GM21529 (cell line): ENCODE results near the gene IMPA2.
"Not testable (repeated sequence)": the region's sequence is repeated elsewhere in the genome, so short reads cannot be mapped to it uniquely, and the experiment has no call there.

Source experiments
- ATAC-seq: cut with Tn5 transposase; IDR thresholded peaks from one replicate; pipeline ENCODE4 v1.9.1; 2021; ENCODE audit not compliant: unreplicated experiment

Gene IMPA2

DNA sequence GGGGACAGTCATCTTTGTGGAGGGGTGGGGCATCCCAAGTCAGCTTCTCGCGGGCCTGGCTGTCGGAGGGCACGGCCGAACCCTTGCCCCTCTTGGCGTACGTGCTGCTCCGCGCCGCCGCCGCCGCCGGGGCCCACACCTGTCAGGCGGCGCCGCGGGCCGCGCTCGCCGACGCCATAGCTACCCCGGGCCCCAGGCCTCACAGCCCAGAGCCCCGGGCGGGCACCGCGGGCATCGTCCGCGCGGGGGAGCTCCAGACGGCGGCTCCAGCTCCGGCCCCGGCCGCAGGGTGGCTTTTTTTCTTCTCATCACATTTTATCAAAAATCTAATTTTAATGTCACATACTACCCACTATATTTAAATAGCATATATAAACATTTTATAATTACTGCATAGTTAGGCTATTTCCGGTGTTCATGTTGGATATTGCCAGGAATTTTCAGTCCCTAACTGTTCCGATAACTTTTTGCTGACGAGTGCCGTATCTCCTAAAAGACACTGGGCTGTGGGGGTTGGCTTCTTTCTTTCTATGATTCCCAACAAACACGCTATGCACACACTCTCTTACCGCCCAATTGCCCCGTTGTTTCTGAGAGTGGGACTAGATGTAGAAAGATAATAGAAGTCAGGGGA is 87.1 kb downstream of the IMPA2 start:
- not testable (repeated sequence) for ATAC-seq

- ATAC-seq = no peak
These were observed 87.6 kb downstream of the IMPA2 start for GRCh38 chr18:12068950-12069320.

DNA sequence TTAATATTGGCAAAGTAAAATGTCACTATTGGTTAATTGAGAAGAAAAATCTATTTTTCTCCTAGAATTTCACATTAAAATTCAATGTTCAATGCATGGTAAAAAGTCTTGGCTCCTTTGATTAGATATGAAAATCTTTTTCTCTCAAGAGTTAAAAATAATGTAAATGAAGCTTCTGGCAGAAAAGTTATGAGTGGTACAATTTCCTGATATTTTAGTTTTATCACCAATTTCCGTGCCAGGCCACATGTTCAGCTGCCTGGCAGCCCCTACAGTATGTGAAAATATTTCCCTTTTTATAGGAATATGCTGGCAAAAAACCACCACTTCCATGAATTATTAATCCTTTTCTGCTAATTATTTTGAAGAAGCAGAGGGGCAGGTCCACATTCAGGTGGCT is 89.8 kb downstream of the IMPA2 start:
- not testable (repeated sequence) for ATAC-seq

DNA sequence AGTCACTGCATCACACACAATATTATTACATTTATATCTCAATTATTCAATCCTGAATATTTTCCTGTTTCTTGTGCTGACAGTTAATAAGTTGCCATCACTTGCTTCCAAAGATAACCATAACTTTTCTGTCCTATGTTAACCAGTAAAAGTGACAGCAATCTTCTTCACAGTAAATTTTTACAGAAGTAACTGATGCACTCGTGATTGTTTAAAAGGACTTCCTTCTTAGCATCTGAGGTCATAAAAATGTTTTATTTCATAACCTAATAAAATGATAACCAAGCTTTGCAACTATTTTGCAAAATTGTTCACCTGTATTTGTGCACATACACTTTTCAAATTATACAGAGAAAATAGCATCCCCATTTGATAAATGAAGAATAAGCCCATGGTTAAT is 91.7 kb downstream of the IMPA2 start:
- ATAC-seq = no peak

DNA sequence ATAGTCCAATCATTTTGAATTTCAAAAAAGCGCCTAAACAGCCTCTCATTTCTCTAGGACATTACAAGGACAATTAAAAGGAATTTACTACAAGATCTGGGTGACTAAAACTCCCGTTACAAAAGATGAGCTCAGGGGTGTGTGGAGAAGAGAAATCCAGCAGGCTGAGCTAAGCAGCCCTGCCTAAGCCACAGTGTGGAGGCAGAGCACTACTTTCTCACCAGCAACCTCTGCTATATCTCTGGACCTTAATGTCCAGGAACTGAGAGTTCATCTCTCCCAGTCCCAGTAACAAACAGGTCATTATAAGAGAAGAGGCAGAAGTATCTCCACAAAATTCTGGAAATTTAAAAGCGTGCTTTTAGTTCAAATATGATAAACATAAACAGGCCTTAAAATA is 93.4 kb downstream of the IMPA2 start:
- no peak for ATAC-seq

DNA sequence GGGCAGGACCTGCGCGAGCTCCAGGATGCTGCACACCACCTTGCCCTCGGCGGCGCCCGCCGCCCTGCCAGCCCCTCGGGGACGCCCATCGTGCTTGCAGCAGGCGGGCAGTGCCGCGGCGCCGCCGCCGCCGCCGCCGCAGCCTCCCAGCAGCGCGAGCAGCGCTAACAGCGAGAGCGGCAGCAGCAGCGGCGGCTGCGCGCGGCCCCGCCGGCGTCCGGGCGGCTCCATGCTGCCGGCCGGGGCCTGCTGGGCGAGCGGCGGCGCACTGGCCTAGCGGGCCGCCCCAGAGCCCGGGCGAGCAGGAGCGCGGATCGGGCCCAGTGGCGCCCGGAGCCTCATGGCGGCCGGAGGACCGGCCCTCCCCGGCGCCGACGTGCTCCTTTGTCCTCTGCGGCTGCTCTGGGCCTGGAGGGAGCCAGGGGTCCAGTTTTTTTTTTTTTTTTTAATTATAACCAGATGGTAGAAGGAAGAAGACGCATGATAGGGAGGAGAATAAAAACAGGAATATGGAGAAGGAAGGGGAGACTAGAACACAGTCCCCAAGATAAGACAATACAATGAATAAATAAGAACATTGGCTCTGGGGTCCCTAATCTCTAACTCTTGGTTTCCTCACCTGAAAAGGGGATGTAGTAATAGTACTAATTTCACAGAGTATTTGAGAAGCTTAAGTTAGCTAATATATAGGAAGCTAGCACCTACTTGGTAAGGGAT is 95.3 kb downstream of the IMPA2 start:
- ATAC-seq = no peak

GRCh38 chr18:12077994-12078393 is 96.7 kb downstream of the IMPA2 start:
- ATAC-seq = not testable (repeated sequence)

DNA sequence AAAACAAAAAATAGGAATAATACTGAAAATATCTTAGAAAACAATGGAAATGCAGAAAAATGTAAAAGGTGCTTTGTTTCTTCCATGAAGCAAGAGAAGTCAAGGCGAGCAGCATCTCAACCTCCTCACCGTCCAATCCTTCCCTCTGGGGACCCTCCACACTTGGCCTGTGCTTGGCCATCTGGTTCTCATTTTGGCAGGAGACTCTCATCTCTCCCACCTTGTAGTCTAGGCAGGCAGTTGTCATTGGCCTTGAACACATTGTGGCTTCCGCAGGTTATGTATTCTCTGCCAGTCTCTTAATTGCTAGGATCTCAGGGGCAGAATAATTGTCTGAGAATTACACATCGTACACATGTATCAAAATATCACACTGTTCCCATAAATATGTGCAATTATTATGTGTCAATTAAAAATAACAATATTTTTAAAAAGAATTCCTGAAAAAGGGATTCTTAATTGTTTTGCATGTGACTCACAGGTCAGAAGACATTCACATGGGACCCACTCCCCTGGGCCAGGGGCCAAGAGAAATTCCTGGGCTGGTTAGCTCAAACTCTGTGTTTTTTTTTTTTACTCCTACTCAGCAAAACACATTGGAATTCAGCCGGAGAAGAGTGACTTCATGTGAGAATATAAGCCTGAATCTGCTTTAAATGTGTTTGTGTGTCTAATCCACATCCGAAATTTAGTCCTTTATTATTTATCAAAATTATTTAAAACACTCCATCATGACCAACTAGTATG is 98.4 kb downstream of the IMPA2 start:
- ATAC-seq = no peak
